ENCODE data around the gene ITGAX. TPM values are rescaled to one million over a fixed set of nuclear protein-coding genes. Genes with fewer than 3 reads are reported as not detected.
"Not testable (repeated sequence)": the region's sequence is repeated elsewhere in the genome, so short reads cannot be mapped to it uniquely, and the experiment has no call there.

ITGAX gene
- total RNA-seq, 1 donor from 2014 or later = 0.23 TPM

GRCh38 chr16:31410082-31410481 lies 55.1 kb downstream of the ITGAX start:
- no peak for TF ChIP-seq CTCF (conservative IDR thresholded peaks at IDR 0.05; ENCODE audit: low read depth, low read length)
- DNase-seq (ENCODE audit: low read depth) = no peak
- no peak overlapping the region for H3K4me3 ChIP-seq (ENCODE audit: low read depth, low read length)

- H3K4me3 ChIP-seq (ENCODE audit: low read depth, low read length) = no peak overlapping the region
- TF ChIP-seq CTCF (conservative IDR thresholded peaks at IDR 0.05; ENCODE audit: low read depth, low read length) = no peak
- no peak for DNase-seq (ENCODE audit: low read depth)
Observed at GRCh38 chr16:31411024-31411844, 56.3 kb downstream of the ITGAX start.

GRCh38 chr16:31412750-31413149 lies 57.8 kb downstream of the ITGAX start:
- H3K4me3 ChIP-seq (ENCODE audit: low read depth, low read length) = no peak overlapping the region
- no peak for DNase-seq (ENCODE audit: low read depth)
- TF ChIP-seq CTCF (conservative IDR thresholded peaks at IDR 0.05; ENCODE audit: low read depth, low read length) = no peak

GRCh38 chr16:31413381-31413780 lies 58.4 kb downstream of the ITGAX start:
- TF ChIP-seq CTCF (conservative IDR thresholded peaks at IDR 0.05; ENCODE audit: low read depth, low read length) = no peak
- DNase-seq (ENCODE audit: low read depth) = no peak
- H3K4me3 ChIP-seq (ENCODE audit: low read depth, low read length) = no peak overlapping the region

GRCh38 chr16:31413943-31414342 lies 59.0 kb downstream of the ITGAX start:
- no peak for TF ChIP-seq CTCF (conservative IDR thresholded peaks at IDR 0.05; ENCODE audit: low read depth, low read length)

GRCh38 chr16:31414706-31415105 lies 59.7 kb downstream of the ITGAX start:
- H3K4me3 ChIP-seq (ENCODE audit: low read depth, low read length) = no peak overlapping the region
- no peak for TF ChIP-seq CTCF (conservative IDR thresholded peaks at IDR 0.05; ENCODE audit: low read depth, low read length)
- DNase-seq (ENCODE audit: low read depth) = no peak

More at GRCh38 chr16:31413943-31414342, 59.0 kb downstream of the ITGAX start:
- DNase-seq (ENCODE audit: low read depth) = no peak
- no peak overlapping the region for H3K4me3 ChIP-seq (ENCODE audit: low read depth, low read length)

GRCh38 chr16:31416371-31416770 lies 61.4 kb downstream of the ITGAX start:
- no peak for DNase-seq (ENCODE audit: low read depth)
- no peak for TF ChIP-seq CTCF (conservative IDR thresholded peaks at IDR 0.05; ENCODE audit: low read depth, low read length)
- H3K4me3 ChIP-seq (ENCODE audit: low read depth, low read length) = no peak overlapping the region

- not testable (repeated sequence) for H3K4me3 ChIP-seq (ENCODE audit: low read depth, low read length); DNase-seq (ENCODE audit: low read depth)
Observed at GRCh38 chr16:31417036-31417435, 62.1 kb downstream of the ITGAX start.

Data from epithelial cell of proximal tubule (primary cell).